HG03521 (cell line): ENCODE data around the gene PRSS16.
"Not testable (repeated sequence)": the region's sequence is repeated elsewhere in the genome, so short reads cannot be mapped to it uniquely, and the experiment has no call there.

Source experiments
- ATAC-seq: cut with Tn5 transposase; IDR thresholded peaks from one replicate; pipeline ENCODE4 v1.9.1; 2021; ENCODE audit warnings: mild to moderate bottlenecking, moderate library complexity; ENCODE audit not compliant: unreplicated experiment

Gene PRSS16, protein sequence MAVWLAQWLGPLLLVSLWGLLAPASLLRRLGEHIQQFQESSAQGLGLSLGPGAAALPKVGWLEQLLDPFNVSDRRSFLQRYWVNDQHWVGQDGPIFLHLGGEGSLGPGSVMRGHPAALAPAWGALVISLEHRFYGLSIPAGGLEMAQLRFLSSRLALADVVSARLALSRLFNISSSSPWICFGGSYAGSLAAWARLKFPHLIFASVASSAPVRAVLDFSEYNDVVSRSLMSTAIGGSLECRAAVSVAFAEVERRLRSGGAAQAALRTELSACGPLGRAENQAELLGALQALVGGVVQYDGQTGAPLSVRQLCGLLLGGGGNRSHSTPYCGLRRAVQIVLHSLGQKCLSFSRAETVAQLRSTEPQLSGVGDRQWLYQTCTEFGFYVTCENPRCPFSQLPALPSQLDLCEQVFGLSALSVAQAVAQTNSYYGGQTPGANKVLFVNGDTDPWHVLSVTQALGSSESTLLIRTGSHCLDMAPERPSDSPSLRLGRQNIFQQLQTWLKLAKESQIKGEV

DNA sequence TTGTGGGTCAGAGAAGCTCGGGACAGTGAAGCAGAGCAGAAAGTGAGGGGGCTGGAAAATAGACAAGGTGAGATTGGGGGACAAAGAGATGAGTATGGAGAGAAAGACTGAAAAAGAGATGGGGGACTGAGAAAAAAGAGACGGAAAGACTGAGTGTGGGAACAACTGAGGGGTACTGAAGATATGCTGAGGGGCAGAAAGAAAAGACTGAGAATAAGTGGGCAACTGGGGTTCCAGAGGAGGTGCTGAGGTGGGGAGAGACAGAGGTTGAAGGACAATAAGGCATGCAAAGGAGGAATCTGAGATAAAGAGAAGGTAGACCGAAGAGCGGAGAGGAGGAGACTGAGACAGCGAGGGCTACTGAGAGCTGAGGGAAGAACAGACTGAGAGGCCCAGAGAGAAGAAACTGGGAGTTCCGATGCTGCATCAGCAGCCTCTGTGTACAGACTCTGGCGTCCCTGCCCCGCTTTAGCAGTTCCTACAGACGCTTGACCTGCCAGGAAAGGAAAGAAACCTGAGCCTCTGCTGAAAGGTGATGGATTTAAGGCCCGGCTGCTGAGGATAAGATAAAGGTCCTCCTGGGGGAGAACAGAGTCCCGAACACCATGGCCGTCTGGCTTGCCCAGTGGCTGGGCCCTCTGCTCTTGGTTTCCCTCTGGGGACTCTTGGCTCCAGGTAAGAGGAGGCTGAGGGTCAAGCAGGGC is at the start of gene PRSS16:
PRSS16 (plus strand) TSS at position 569 of the 704 bp plus-strand sequence; CDS start at position 606, 37 bp downstream.
- ATAC-seq, result no peak

DNA sequence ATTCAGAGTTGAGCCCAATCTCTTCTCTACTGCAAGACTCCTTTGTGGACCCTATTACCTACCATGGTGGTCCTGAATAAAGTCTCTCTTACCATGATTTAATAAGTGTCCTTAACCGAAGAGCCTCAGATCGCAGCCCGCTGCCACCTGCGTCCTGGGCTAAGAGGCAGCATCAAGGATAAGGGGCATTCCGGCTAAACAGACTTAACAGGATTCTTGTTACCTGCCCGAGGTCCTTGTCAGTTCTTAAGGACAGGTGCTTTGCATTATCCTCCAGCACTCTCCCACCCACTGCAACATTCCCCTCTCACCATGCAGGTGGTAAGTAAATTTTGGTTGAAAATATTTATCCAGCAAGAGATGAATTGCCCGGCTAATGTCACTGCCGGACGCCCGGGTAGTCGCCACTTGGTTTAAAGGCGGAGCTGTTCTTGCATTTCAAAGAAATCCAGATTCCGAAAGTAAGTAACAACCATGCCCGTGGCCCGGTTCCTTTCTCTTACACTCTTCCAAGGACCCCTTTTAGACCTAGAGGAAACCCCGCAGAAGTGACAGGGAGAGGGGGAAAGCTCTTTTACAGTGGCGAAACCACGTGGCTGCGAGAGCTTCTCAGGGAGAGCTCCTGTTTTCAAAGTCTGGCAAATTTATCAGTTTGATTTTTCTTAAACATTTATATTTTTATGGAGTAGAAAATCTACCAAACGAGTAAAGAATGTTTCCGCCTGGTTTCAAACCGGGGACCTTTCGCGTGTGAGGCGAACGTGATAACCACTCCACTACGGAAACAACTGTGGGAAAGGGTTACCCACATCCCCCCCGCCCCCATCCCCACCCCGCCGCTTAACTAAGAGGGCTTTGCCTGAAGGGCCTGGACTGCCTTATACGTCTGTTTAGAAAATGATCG is 41.9 kb upstream of the PRSS16 start:
- no peak for ATAC-seq

DNA sequence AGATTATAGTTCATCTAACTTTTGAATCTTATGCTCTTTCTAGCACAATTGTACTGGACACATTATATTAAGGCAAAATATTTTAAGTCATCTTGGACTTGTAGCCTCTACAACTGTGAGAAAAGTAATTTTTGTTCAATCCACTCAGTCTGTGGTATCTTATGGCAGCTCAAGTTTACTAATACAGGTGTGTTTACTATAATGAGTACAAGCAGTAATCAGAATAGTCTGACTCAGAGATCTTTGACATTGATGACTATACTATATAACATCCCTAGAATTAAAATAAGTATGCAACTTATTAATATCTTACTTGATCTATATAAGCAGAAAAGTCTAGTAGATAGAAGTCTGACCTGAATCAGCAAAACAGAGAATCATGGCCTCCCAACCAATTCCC is 40.7 kb upstream of the PRSS16 start:
- no peak for ATAC-seq

DNA sequence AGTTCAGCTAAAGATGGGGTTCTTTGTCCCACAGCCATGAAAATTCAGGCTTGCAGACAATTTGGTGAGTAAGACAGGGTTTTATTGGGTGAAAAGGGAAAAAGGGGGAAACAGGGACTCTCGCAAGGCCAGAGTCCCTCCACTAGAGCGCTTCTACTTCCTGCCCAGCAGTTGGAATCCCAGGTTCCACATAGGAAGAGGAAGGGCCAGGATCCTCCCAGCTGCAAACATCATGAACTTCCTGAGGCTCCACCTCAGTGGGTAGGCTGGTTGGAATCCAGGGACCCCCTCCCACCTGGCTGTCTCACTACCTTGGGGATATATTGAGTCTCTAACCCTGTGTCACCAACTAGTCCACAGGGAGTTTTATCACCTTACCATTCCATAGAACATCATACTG is 39.5 kb upstream of the PRSS16 start:
- no peak for ATAC-seq

DNA sequence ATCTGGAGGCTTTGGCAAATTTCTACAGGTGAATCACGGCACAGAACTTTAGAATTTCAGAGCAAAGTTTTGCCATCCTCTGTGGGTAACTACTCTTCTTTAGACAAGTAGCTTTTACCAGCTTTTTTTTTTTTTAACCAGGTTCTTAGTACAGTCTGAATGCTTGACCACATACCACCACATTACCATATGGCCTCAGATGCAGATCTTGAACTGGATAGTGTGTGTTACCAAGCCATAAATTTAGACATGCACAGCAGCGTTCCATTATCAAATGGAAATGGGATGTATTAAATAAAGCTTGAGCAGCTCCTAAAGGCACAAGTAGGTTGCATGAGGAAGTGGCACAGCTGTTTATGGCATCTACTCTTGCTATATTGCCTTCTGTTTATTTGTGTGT is 38.3 kb upstream of the PRSS16 start:
- ATAC-seq, result no peak

DNA sequence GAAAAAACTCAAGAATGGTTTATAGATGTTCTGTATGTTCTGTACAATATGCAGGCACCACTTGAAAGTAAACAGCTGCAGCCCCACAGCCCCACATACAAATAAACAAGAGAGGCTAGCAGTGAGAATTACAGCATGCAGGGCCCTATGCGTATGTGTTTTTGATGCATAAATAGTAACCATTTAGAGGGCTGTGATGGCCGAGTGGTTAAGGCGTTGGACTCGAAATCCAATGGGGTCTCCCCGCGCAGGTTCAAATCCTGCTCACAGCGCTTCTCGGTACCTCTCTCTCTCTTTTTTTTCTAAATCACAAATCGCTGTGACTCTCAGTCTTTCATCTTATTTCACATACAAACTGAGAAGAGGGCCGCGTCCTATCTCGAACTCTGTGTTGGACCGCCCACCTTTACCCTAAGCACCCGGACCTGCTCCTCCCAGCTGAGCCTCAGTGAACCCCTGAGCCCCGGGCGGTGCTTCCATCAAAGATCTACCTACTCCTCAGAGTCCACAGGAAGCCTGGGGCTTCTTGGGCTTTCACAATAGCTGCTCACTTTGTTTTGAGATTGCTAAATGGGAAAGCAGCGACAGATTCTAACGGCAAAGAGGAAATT is 37.7 kb upstream of the PRSS16 start:
- no peak for ATAC-seq

DNA sequence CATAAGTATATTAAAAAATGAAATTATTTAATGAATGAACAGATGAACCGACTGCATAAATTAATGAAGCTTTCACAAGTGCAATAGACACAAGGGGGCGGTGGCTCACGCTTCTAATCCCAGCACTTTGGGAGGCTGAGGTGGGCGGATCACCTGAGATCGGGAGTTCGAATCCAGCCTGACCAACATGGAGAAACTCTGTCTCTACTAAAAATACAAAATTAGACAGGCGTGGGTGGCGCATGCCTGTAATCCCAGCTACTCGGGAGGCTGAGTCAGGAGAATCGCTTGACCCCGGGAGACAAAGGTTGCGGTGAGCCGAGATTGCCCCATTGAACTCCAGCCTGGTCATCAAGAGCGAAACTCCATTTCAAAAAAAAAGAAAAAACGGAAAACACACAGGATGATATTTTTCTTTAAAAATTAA is 34.4 kb upstream of the PRSS16 start:
- not testable (repeated sequence) for ATAC-seq

DNA sequence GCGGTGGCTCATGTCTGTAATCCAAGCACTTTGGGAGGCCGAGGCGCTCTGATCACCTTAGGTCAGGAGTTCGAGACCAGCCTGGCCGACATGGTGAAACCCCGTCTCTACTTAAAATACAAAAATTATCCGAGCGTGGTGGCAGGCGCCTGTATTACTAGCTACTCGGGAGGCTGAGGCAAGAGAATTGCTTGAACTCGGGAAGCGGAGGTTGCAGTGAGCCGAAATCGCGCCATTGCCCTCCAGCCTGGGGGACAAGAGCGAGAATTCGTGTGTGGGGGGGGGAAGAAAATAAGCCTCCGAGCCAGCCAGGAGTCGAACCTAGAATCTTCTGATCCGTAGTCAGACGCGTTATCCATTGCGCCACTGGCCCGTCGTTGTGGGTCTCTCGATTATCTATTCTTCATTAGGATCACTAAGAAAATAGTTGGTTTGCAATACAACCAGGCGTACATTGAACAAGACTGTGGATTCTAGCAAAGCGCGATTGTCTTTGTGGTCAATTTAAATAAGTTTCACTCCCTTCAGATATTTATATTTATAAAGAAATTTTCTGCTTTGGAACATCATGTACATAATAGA is 33.9 kb upstream of the PRSS16 start:
- ATAC-seq, result no peak

DNA sequence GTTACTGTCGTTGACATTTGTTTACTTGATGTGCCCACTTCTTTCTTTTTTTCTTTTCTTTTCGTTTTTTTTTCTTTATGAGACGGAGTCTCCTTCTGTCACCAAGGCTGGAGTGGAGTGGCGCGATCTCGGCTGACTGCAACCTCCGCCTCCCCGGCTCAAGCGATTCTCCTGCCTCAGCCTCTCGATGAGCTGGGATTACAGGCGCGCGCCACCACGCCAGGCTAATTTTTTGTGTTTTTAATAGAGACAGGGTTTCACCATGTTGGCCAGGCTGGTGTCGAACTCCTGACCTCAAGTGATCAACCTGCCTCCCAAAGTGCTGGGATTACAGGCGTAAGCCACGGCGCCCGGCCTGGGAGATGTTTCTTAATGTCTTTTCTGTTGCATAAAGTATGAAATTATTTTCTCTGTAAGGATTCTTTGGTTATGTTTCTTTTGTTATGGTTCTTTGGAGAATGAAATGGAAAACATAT is 33.3 kb upstream of the PRSS16 start:
- no peak for ATAC-seq

DNA sequence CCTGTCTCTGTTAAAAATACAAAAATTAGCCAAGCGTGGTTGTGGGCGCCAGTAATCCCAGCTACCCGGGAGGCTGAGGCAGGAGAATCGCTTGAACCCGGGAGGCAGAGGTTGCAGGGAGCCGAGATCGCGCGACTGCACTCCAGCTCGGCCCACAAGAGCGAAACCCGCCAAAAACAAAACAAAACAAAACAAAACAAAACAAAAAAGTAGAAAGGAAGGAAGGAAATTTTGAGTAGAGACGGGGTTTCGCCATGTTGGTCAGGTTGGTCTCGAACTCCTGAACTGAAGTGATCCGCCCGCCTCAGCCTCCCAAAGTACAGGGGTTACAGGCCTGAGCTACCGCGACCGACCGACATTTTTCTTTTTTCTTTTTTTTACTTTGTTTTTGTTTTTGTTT is 30.6 kb upstream of the PRSS16 start:
- ATAC-seq, result no peak

DNA sequence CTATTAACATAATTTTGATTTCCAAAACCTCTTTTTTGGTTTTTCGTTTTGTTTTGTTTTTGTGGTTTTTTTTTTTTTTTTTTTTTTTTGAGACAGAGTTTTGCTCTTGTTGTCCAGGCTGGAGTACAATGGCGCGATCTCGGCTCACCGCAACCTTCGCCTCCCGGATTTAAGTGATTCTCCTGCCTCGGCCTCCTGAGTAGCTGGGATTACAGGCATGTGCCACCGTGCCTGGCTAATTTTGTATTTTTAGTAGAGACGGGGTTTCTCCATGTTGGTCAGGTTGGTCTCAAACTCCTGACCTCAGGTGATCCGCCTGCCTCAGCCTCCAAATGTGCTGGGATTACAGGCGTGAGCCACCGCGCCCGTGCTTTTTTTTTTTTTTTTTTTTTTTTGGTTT is 24.5 kb upstream of the PRSS16 start:
- not testable (repeated sequence) for ATAC-seq

DNA sequence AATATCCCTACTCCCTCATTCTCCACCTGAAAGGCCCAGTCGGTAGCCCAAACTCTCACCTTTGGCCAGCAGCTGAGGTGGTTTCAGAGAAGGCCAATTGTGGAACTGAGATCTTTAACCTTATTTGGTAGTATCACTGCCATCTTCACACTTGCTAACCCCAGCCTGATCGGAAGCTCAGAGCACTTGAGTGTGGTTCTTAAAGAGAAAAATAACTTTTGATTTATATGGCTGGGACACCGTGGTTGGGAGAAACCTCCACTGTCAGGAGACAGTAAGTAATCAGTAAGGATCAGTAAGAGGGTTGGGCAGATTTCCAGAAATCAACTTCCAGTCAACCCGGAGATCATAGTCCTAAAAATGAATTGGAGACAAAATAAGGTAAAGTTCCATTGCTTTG is 22.8 kb upstream of the PRSS16 start:
- no peak for ATAC-seq

DNA sequence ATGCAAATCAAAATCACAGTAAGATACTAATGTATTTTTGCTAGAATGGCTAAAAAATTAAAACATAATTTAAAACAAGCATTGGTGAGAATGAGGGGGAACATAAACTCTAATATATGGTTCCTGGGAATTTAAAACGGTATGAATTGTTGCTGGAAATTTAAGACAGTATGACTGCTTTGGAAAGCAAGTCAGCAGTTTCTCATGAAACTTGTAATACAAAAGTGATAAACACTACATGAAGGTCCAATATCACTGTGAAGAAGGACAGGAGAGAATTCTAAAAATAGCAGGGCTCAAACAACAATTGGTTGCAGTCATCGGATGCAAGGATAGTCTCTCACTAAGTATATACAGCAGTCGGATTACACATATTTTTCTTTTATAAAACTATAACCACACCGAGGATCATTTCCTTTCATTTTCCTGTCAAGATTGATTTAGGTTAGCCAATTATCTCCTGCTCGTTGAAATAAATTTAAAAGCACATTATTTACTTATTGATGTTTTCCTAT is 18.5 kb upstream of the PRSS16 start:
- ATAC-seq, result no peak

DNA sequence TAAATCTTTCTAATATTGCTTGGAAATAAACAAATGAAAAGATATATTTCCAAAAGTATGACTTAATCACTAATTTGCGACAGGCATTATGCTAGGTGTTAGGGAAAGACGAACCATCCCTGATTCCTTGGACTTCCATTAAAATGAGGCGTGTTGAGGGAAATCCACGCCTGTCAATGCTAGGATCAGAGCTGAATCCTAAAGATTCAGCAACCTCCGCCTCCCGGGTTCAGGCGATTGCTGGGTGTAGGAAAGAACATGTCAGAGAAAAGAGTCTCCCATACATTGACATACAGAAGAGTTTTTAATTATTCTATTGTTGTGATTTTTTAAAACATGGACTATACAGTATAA is 16.8 kb upstream of the PRSS16 start:
- no peak for ATAC-seq

DNA sequence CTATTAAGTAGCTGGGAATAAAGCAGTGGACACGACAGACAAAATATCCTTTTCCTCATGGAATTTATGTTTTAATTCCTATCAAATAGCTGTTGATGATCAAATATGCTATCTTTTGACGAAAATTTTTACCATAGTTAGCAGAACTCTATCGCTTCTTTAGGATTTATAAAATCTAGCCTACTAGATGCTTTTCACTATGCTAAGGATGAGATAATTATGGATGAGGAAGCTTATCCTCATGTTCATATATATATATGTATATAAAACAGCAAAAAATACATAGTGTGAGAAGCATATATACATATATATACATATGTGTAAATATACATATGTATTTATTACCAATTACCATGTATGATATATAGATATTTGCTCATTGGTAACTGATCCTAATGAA is 12.9 kb upstream of the PRSS16 start:
- ATAC-seq, result no peak

DNA sequence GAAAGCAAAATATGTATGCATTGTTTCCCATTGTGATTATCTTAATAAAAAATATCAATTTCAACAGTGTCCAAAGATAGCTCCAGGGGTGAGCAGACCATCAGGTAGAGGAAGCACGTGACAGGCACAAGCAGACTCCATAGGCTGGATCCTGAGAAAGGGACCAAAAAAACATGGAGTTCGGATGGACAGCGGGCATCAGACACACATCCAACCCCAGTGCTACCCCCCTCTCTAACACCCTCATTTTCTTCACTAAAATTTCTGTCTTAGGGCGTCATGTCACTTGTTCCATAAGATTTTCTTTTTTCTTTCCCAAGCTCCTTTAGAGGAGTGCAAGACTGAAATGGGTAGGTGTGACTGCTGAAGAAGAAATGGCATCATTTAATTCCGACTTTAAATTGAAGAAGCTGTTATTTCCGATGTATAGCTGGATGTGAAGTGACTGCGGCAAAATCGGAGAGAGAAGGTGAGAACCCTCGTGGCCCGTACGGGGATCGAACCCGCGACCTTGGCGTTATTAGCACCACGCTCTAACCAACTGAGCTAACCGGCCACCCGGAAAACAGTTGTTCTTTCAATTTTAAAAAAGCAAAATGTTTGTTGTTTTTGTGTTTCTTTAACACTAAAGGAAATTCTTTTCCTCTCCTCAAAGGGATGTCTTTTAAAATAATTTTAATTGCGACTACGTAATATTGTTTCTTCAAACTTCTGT is 10.3 kb upstream of the PRSS16 start:
- no peak for ATAC-seq

DNA sequence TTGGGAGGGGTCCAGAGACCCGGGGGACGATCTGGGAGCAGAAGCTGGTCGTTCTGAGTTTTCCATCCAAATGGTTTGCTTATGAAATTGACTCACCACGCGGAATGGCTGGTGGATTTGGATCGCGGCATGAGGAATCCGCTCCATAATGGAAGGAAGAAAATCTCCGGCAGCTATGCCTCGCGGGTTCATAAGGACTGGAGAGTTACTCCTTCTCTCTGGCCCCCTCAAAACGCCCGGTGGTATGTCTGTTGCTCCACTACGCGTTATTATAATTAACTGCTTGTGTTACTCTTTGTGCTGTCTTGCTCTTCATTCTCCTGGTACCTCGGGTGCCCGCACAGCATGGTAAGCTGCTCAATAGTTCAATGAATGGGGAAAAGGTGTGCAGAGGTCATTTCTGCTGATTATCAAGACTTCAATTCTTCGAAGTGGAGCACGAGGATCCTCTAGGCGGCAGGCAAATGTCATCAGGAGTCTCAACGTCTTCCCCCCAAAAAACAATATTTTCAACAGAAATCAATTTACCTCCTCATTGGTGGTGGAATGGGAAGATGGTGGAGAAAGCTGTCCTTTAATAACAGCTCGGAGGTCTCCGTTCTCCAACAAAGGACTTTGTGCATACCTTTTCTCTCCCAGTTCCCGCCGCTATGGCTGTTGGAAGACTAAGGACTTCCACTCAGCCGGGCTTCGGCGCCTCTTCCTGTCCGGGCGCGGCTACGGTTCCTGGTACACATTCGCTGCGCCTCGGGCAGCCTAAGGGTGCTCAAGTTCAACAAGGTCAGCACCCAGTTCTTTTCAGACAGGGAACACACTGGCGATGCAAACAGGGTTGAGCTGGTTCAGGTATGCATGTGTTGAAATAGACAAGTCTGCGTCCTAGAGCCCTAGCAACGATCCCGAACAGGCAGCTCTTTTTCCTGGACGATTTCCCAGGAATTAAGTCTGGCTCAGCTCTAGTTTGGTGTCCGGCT is 9.2 kb upstream of the PRSS16 start:
- no peak for ATAC-seq

DNA sequence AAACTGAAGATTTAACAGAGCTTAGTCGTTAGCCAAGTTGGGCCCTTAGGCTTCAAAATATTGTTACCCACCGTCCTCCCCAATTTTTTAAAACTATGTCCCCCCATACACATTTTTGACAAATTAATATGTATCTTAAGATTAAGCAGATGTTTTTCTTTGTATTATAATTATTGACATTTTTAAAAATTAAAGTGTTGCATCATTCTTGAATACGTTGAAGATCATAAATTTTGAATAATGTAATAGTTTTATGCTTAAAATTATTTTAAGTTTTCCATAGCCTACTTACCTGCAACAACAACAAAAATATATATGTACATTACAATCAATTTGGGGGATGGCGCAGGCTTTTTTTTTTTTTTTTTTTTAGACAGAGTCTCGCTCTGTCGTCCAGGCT is 8.2 kb upstream of the PRSS16 start:
- ATAC-seq, result no peak
